Measurements from ENCODE around the gene PTAR1.

The PTAR1 gene

DNA sequence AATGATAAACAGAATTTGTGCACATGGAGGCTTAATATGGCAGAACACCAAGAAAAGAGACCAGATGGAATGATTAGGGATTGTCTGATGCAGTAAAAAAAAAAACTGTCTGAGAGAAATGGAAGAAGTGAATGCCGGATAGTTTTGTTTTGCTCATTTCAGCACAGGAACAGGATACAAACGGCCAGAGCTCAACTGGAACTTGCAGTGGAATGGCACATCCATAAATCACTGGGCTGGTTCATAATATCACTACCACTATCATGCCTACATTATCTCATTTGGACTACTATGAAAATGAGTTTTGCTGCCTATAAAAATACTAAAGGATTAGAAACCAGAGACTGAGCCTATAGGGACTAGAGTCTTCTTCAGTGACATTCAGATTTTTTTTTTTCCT lies 9.7 kb downstream of the PTAR1 start:
- DNase-seq = no peak

DNA sequence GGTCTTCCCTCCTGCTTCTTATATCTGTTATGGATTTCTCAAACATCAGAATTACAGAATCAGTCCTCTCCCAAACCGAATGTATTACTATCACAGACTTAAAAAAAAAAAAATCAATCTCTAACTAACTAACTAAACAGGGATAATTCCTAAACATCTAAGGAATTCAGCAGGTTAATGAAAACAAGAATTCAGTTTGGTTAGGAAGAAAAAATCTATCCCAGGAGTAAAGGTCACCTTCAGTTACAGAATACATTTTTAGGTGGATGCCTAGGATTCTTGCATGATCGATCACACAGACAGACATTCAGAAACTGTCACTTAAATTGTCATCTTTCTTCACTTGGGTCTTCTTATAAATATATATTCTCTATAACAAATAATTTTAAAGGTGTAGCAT lies 11.5 kb downstream of the PTAR1 start:
- no peak for DNase-seq

DNA sequence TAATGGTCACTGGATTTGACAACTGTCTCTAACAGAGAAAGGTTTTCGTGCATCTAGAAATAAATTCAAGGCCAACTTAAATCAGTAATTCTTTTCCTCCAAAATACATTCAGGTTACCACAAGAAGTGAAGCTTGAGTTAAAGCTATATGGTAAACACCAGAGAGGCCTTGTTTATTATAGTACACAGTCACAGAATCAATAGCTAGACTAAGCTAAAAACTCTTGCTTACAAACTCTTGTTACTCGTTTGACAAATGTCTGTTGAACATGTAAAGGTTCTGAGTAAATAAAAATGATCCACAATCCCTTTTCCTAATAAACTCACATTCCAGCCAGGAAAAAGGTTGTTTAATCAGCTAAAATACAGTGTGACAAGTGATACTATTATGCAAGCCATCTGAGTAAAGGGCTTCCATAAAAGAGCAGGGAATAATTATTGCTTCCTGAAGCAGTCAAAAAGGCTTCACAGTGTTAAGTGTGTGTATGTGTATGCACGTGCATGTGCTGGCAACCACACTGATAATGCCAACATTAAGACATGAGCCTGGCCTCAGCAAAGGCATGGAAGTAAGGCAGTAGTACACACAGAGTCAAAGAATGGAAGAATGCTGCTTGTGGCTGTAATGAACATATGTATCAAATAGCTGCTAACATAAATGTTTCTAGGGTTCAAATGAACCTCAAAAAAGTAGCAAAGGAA lies 12.8 kb downstream of the PTAR1 start:
- no peak for DNase-seq

DNA sequence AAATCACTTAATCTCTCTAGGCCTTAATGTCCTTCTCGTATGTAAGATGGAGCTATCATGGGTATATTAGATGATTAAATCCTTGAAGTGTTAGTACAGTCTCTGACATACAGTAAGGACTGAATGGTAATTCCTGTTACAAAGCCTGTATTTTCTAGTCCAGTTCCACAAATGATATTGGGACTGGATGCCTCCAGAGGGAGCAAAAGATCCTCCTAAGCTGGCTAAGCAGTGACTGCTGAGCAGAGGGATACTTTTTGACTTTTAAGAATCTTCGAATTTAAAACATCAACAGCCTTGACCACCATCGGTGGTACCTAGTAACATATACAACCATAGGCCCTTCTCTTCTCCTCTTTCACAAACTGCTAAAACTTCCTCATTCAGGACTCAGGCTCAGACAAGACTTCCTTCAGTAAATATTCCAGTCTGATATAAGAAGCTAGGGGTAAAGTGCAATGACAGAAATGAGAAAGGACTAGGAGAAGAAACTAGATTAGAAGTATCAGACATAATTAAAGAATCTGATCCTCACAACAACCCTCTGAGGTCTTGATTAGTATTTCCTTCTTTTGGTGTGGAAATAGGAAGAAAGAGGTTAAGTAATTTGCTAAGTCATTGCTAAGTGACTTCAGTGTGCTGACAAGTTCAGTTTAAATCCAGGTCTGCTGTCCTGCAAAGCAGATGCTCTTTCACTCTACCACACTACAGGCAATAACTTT lies 13.9 kb downstream of the PTAR1 start:
- no peak for DNase-seq

DNA sequence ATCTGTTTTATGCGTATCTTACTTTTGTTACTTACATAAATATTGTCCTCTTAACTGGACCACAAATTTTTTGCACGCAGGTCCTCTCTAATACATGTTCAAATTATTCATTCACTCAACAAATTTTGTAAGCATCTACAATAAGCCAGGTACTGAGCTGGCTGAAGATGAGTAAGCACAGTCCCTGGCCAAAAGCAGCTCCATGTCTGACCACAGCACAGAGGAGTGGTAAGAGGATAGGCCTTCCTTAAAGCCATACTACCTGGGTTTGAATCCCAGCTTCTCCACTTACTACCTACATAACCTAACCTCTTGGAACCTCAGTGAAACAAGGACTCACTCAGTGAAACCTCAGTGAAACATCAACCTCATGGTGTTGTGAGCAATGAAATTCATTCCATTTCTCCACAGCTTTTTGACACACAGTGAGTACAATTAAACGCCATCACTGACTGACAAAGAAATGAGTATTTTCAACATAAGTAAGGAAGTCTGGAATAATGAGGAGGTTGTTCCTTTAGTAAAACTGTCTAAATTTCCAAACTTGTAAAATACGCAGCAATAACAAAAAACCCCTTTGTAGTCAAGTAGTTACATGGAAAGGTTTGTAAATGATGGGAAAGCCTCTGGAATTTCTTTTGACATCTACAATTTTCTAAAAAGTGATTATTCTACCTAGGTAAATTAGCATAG lies 15.0 kb downstream of the PTAR1 start:
- no peak for DNase-seq

DNA sequence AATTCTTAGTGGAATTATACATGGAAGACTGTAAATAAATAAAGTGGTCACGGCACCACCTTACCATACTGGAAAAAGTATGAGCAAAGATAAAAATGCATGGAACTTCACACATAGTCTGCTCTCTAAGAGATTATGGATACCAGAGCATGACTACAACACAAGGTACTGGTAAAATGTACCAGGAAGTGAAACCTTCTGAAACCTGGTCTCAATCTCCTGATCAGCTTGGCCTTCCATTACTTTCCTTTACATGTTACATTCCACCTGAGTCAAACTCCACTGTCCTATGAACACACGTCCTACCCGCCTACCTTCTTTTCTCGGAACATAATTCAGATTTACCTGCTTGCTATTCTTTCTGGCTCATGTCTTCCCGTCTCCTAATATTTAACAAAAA lies 15.9 kb downstream of the PTAR1 start:
- DNase-seq = no peak

DNA sequence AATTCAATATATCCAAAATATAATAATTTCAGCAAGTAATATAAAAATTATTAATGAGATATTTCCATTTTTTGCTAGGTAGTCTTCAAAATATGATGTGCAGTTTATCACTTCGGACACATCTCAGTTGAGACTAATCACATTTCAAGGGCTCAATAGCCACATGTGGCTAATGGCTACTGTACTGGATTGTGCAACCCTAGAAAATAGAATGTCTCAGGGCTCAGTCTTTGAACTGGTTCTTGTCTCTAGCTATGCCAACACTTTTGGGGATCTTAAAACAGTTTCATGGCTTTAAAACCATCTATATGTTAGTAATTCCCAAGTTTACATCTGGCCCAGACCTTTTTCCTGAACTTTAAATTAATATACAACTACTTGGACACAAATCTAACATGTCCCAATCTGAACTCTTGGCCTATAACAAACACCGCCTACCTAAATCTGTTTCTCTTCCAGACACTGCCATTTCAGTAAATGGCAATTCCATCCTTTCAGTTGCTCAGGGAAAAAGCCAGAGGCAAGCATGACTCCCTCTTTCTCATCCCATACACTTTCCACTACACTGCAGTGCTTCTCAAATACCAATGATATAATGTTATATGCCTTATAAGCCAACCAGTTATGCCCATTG lies 18.8 kb downstream of the PTAR1 start:
- no peak for DNase-seq

DNA sequence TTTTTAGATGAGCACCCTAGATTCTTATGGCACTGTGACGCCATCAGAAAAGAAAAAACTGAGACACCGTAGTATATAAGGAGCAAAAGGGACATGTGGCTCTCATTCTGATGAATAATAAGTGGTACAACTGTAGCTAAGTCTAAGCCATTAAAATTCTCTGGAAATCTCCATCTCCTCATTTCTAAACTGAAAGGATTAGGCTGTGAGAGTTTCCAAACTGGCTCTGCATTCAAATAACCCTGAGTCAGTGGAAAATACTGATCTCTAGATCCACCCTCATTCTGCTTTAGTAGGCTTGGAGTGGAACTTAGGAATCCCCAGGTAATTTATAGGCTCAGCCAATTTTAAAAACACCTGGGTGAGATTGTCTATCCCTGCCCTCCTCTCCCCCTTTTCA lies 28.5 kb downstream of the PTAR1 start:
- DNase-seq = no peak

DNA sequence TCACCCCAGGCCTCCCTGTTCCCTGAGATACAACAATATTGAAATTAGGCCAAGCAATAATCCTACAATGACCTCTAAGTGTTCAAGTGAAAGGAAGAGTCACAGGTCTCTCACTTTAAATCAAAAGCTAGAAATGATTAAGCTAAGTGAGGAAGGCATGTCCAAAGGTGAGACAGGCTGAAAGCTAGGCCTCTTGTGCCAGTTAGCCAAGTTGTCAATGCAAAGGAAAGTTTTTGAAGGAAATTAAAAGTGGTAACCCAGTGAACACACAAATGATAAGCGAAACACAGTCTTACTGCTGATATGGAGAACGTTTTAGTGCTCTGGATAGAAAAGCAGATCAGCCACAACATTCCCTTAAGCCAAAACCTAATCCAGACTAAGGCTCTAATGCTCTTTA lies 39.8 kb downstream of the PTAR1 start:
- DNase-seq = no peak

DNA sequence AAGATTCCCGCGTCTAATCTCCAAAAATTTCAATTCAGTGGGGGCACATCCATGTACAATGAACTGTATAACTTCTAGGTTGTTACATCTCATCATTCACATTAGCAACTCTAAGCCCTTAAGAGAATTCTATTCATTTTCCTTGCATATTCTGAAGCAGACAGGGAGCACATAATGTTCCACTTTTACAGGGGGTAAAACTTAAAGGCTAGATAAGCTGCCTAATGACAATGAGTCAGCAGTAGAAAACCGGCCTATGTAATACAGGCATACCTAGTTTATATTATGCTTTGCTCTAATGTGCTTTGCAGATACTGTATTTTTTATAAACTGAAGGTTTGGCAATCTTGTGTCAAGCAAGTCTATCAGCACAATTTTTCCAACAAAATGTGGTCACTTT lies 40.4 kb downstream of the PTAR1 start:
- DNase-seq = no peak

DNA sequence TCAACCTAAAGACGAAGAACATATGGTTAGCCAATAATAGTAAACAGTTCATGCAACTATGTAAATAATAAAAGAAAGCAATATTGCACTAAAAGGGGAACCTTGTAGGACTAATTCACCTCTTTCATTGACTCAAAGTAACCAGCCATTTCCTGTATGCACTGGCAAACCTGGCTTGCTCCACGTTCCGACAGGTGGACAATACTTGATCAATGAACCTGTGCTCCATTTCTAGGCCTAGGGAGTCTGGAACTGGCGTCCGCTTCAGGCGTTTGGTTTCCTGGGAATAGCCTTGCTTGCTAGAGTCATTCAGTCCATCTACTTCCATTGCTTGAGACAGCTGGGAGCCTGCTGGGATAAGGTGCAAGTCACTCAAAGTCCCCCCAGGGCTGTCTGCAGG lies 41.6 kb downstream of the PTAR1 start:
- DNase-seq = no peak

DNA sequence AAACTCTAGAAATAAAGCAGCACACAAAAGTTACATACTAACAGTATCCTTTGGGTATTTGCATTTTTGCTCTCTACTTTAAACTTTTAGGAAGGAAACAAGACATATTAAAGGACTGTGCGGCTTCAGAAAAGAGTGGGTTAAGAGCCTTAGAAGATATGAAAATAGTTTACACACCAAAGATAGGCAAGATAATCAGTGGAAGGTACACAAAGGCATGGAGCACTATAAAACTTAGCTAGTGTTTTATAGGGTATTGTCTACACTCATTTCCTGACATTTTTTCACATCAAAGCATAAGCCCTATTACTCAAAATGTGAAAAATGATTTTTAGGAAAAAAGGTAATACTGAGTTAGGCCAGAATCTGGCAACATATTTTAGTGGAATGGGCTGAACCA lies 44.0 kb downstream of the PTAR1 start:
- no peak for DNase-seq

DNA sequence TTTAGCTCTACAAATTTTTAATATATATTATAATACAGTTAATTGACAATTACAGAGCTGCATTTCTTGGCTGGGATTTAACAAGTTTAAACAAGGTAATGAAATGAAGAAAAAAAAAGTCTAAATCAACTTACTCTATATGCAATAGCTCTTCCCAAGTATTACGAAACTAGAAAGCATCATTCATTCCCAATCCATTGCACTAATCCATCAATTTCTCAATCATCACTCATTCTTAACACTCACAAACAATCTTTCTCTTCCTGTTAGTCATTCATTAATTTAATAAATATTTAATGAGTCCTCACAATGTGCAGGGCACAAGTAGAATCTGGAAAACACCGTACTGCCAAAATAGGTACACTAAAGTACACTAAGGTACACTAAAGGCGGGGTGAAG lies 44.7 kb downstream of the PTAR1 start:
- no peak for DNase-seq

DNA sequence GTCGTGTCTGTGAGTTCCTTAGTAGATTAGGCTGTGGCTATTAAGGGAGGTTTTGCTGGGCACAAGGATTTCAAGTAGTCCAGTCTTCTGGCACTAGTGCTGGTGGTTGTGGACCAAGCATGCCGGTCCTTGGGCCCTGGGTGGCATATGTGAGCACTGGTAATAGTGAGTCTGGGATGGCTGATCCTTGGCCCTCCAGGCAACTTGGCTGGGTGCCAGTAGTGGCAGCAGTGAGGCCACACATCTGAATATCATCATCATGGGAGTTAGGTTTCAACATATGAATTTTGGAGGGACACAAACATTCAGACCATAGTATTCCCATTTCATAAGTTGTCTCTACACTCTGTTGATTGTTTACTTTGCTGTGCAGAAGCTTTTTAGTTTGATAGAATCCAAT lies 62.3 kb downstream of the PTAR1 start:
- DNase-seq = no peak

DNA sequence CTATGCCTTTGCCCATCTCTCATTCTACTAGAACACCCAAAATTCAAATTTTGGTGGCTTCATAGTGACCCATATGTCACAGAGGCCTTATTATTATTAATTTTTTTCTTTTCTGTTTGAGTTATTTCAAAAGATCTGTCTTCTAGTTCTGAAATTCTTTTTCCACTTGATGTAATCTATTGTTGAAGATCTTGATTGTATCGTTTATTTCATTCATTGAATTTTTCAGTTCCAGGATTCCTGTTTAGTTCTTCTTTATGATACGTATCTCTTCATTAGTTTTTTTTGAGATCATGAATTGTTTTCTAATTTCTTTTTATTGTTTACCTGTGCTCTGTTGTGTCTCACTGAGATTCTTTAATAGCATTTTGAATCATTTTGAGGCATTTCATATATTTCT lies 63.0 kb downstream of the PTAR1 start:
- DNase-seq = no peak

DNA sequence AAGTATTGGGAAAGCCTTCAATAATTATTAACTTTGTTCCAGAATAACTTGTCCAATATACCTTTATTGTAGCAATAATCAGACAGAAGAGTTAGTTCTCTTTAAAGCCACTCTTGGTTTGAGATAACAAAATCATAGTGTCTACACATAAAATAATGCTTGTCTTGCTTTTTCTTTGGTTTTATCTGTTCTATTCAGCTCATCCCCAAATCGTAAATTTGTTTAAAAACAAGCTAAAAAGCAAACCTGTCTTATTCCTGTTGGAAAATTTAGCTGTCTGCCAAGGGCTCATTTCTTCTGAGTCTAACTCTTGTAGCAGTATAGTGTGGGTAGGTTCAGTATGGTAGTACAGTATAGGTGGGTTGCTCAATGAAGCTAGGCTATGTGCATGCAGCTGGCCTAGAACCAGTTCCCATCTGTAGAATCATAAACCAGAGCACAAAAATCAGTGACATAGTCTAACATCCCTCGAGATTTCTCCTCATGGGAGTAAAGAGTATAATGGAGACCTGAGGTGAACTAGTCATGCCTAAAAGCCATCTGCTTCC lies 69.7 kb downstream of the PTAR1 start:
- DNase-seq = no peak

DNA sequence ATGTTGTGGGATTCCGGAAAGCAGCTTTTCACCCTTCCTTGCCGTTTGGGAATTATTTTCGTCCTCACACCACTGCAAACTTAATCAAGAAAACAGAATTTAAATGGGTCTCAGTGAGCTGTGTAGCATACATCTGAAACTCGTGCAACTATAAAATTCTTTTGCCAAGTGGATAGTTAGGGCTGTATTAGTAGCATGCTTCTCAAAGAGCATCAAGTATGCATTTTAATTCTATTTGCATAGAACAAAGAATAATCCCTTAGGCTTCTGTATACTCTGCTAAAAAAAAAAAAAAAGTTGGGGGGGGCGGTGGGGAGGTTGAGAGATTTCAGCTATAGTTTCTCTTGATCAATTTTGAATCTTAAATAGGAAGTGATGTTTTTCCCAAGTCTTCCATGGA lies 75.9 kb downstream of the PTAR1 start:
- DNase-seq = no peak

DNA sequence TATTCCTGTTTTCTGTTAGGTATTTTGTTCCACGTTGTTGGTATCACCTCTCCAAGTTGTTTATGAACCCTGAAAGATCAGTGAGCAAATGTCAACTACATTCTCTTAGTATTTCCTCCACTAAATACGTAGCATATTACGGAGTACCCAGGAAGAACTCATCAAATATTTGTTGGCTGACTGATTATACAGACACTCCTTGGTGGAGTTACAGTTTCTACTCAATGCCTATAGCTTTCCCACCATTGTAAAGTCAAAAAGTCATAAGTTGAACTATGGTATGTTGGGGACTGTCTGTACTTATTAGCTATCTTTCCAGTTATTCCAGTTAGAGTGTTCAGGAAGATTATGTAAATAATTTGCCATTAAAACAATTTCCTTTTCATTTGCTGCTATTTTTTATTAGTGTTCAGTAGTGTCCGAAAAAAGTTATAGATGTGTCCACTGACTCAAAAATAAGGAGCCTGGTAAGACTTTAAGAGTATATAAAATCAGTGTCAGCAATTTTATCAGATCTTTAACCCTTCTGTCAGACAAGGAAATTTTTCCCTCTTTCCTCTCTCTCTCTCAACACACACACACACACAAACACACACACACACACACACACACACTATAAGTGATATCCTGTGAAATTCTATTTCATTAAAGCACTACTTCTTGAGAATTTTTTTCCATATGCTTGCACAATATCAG lies 80.8 kb downstream of the PTAR1 start:
- no peak for DNase-seq

DNA sequence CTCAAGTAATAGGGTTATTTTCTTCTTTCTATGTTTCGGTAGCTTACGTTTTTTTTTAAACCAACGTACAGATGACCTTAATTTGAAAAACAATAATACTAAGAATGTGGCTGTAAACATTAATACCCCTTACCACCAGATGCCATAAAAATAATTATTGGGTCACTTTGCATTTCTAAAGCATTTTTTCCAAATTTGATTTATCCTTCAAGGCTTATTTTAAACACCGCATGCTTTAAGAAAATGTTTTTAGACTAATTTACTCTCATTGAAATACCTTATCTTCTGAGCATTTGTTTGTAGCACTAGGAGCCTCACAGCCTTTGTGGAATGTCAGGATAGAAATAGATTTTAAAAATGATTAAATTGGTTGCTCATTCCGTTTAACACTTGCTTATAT lies 81.9 kb downstream of the PTAR1 start:
- no peak for DNase-seq

DNA sequence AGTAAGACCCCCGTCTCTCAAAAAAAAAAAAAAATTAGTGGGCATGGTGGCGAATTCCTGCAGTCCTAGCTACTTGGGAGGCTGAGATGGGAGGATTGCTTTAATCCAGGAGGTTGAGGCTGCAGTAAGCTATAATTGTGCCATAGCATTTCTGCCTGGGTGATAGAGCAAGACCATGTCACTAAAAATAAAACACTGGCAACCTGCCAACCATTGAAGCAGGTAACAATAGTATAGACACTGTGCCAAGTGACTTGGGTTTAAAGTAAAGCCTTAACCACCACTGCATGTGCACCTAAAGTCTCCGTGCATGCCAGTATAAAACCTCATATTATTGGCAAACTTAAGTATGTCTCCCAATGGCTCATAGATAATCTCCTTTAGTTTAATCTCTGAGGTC lies 84.2 kb downstream of the PTAR1 start:
- DNase-seq = no peak

DNA sequence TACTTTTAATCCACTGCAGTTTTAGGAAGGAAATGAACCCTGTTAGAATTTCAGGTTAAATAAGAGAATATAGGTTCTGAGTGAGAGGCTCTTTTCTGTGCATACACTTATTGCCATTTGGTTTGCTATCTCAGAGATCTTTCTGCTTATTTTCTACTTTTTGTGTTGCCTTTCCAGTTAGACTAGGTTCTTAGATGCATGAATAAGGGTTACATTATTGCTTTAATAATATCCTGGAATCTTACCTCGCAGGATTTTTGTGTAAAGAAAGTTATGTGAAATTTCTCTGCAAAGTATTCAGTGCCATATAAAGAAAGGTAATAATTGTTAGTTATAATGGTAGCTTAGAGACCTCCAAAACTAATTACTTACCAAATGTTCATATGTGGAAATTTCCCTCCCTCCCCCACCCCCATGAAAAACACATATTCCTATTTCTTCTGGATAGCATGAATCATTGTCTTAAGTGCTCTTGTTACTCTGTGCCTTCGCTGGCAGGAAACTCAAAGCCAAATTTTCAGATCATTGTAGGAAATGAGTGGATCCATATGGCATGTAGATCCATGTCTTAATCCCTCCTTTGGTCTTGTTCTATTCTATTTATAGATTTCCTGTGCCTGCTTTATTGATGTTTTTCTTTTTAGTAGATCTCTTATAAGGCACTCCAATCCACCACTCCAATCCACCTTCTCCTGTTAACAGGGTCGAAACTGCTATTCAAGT lies 84.9 kb downstream of the PTAR1 start:
- no peak for DNase-seq

Measured in amygdala (tissue), 56 donors.